SHP77 (cell line): Measurements from ENCODE around the gene HIP1R.
A peak's percentile ranks its signal among the peaks of the same experiment; 100 is the strongest.

ENCODE experiments used
- DNase-seq, 2 experiments: peaks; one replicate each; lab custom pipeline; 2025; lab: John Stamatoyannopoulos, UW

The HIP1R gene

DNA sequence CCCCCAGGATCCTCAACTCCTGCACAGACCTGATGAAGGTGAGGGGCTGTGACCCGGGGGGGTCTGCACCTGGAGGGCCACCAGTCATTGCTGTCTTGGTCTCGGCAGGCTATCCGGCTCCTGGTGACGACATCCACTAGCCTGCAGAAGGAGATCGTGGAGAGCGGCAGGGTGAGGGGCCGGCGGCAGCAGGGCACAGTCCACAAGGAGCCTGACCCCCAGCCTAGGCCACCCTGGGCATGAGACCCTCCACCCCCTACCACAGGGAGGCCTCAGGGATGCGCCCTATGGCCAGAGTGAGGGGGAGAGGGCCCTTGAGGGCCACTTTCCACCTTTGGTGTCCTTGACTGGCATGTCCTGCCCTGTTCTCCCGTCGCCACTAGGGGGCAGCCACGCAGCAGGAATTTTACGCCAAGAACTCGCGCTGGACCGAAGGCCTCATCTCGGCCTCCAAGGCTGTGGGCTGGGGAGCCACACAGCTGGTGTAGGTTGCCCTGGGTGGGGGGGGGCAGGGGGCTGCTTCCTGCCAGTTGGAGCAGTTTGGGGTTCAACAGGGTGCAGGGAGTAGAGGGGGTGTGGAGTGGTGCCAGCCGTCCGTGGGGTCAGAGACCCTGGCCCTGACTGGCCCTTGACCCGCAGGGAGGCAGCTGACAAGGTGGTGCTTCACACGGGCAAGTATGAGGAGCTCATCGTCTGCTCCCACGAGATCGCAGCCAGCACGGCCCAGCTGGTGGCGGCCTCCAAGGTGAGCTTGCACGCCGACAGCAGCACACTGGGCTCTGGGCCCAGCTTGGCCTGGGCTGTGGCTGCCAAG lies 25.0 kb downstream of the HIP1R start:
- DNase-seq = peak; percentile 63 to 76

DNA sequence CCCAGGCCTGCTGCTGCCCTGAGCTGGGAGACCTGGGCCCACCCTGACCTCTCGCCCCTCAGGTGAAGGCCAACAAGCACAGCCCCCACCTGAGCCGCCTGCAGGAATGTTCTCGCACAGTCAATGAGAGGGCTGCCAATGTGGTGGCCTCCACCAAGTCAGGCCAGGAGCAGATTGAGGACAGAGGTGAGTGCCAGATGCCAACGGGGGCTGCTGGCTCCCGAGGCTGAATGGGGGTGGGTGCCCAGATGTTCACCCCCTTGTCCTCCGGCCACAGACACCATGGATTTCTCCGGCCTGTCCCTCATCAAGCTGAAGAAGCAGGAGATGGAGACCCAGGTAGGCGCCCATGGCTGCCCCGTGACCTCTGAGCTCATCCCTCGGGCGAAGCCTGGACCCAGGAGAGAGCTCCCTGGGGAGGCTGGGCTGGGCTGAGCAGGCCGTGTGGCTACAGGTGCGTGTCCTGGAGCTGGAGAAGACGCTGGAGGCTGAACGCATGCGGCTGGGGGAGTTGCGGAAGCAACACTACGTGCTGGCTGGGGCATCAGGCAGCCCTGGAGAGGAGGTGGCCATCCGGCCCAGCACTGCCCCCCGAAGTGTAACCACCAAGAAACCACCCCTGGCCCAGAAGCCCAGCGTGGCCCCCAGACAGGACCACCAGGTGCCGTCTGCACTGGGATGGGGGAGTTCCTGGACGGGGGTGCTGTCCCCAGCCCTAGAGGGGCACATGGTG lies 25.8 kb downstream of the HIP1R start:
- DNase-seq = no peak

GRCh38 chr12:122861587-122861970 lies 26.3 kb downstream of the HIP1R start:
- no peak for DNase-seq

- no peak for DNase-seq
Measured at GRCh38 chr12:122862110-122862634, 26.9 kb downstream of the HIP1R start.

GRCh38 chr12:122862872-122863701 lies 27.8 kb downstream of the HIP1R start:
- peak; percentile 44 to 54 for DNase-seq

DNA sequence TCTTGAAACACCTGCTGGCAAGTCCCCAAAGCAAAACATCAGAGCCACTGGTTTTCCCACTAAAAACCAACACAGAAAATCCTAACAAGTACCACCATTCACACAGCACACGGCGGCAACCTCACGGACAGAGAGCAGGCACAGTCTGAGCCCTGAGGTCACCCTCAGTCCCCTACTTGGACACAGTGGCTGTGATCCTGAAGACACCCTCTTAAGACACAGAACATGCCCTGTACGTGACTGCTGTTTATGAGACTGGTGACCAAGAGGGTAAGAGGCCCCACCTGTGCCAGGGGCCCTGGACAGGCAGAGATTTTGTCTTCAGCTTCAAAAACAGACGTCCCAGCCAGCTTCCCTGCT lies 29.6 kb downstream of the HIP1R start:
- DNase-seq = no peak

DNA sequence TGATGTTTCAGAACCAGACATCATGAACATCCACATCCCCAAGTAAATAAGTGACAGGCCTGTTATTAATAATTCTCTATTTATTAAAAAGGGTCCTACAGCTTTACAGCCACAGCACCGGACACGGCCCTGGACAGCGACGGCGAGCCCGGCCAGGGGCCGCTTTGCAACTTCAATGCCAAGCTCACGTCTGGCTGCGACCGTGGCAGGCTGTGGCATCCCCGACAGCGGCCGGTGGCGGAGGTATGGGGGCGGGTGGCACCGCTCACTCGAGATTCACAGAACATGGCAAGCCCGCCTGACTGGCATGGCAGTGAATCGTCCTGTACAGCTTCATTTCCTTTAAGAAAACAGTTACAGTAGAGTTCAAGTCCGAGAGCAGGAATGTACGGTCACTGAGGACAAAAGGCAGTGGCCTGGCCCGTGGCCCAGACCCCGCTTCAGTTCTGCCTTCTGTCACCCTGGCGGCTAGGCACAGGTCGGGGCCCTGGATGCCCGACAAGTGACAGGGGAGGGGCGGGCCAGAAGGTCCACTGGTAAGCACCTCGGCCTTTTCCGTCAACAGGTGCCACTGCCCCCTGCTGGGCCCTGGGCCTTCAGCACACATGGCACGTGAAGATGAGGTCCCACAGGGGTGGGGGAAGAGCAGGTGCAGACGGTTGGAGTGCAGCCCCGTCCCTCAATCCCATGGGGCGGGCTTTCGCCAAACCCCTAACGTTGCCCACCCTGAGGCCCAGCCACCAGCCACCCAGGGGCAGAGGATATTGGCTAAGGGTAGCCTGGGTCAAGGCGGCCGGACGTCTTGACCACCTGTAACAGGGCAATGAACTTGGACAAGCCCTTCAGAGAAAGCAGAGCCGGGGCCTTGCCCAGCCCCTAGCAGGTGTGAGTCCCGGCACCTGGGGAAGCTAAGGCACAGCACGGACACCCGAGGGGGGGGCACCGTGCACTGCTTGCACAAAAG lies 30.3 kb downstream of the HIP1R start:
- peak; percentile 63 to 66 for DNase-seq

GRCh38 chr12:122866379-122866778 lies 31.1 kb downstream of the HIP1R start:
- DNase-seq = no peak

DNA sequence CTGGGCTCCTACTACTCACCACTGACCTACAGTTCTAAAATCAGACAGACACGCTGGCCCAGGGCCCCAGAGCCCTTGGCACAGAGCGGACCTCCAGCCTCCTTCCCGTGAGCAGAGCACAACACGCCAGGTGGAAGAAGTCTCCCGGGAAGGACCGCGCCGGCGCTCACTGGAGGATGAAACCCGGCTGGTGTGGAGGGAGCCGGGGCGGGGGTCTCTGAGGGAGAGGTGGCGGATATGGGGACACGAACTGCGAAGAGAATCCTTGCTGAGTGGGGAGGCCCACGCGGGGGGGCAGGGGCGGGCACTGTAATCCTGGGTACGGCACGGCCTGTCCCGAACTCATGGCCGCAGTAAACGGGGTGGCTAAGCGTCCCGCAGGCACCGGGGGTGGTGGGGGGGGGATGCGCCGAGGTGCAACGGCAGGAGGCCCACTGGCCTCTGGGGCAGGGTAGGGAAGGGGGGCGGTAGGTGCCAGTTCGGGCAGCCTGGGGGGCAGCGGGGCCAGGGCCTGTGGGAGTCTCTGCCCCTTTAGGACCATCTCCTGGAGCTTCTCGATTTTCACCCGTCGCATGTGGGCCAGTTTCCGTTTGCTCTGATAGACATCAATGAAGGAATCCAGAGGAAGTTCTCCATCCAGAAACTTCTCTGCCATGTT lies 31.8 kb downstream of the HIP1R start:
- DNase-seq = no peak

DNA sequence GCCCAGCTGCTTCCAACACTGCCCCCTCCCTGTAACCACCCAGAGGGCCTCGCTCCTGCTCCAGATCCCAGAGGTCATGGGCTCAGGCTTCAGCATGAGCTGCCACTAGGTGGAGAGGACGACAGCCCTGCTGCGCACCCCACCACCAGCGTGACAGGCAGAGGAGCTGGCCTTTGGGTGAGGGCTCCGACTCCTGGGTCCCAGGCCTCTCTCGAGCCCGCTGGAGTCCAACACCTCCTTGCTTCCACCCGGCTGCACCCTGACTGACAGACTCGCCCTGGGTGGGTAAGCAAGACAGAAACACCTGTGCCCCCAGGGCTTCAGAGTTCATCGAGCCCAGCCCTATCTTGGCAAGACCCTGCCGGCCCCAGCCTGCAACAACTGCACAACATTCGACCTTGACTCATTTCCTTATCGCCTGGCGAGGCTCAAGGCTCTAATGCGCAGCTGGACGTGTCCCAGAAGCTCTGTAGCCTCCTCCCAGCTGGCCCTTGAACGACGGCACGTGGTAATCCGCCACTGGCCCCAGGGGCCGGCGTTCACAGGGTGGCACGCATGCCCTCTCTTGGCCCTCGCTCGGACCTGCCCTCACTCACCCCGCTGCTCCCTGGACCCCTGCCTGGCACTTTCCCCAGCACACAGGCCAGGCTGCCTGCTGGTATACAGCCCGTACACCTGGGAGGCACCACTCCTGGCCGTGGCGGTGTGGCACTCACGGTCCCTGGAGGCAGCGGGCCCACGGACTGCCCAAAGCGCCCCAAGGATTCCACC lies 32.6 kb downstream of the HIP1R start:
- no peak for DNase-seq

DNA sequence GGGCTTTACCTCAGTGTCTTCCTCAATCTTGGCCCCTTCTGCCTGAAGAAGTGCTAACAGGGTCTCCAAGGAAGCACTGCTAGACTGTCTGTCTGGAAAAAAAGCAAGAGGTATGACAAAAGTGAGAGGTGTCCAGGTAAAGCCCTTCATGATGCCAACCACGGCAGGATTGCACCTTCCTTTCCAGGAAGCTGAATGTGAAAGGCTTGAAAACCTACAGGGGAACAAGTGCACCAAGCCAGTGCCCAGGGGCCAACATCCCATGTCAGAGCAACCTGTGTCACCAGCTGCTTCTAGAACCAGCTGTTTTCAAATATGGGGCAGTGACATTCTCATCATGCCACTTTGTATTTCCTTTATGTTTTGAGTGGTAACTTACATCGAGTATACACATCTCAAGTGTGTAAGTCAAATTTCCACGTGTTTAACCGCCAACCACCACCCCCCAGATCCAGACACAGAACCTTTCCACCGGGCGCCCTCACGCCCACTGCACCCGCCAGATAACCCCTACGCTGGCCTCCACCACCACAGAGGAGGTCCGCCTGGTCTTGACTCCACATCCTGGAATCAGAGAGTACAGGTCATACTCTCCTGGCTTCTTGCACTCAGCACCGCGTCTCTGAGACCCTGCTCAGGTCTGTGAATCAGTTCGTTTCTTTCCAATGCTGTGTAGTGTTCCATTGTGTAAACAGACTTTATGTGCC lies 33.4 kb downstream of the HIP1R start:
- no peak for DNase-seq

DNA sequence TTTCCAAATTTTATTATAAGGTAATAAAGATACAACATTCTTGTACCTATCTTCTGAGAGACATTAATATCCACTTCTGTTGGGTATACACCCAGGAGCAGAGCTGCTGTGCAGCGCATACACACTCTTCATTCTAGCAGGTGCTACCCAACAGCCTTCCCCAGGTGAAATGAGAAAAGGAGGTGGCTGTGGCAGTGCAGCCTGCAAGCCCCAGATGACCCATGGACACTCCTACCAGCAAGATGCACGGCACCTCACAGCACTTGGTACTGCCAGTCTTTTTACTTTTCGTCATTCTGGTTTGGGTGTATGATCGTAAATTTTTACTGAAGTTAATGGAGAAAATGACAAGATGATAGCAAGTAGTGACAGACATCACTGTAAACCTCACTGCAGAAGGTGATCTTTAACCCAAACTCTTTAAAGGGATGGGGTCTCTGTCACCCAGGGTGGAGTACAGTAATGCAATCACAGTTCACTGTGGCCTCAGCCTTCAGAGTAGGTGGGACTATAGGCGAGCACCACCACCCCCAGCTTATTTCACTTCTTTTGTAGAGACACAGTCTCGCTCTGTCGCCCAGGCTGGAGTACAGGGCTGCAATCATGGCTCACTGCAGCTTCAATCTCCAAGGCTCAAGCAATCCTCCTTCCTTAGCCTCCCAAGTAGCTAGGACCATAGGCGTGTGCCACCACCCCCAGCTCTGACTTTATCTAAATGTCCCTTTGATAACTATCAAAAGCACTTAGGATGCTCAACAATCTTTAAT lies 34.1 kb downstream of the HIP1R start:
- no peak for DNase-seq

GRCh38 chr12:122870163-122870842 lies 35.0 kb downstream of the HIP1R start:
- no peak for DNase-seq

- DNase-seq = no peak
Measured at GRCh38 chr12:122870867-122871664, 35.8 kb downstream of the HIP1R start.

- DNase-seq = no peak
Measured at GRCh38 chr12:122871851-122872780, 36.9 kb downstream of the HIP1R start.

- no peak for DNase-seq
Measured at GRCh38 chr12:122872815-122873361, 37.6 kb downstream of the HIP1R start.
